ENCODE results near the gene NCS1. TPM values are rescaled to one million over a fixed set of nuclear protein-coding genes. Genes with fewer than 3 reads are reported as not detected.
A peak's percentile ranks its signal among the peaks of the same experiment; 100 is the strongest.

The NCS1 gene
- total and polyA plus RNA-seq, 9 of the 15 experiments (the other 6 are each of a cell fraction or from before 2014, with no cell fraction given): 0.28 to 27.0 (median 9.6) TPM

- TF ChIP-seq ZBTB2 (IDR thresholded peaks at IDR 0.05) (peak; percentile 86), RREB1 (CRISPR knock-in tag; IDR thresholded peaks at IDR 0.05) (peak; percentile 55; the same call in 1 of the 2 replicates), SMAD4 (CRISPR knock-in tag; conservative IDR thresholded peaks at IDR 0.05) (peak; percentile 99), NCOR1 (IDR thresholded peaks at IDR 0.05) (peak; percentile 85), TAF15 (IDR thresholded peaks at IDR 0.05; ENCODE audit: low read depth, low read length) (no peak), FUS (optimal IDR thresholded peaks at IDR 0.05; ENCODE audit: low read depth, low read length) (no peak), THRB (CRISPR knock-in tag; conservative IDR thresholded peaks at IDR 0.05) (peak; percentile 97), E2F6 (IDR thresholded peaks at IDR 0.05; ENCODE audit: borderline replicate concordance in 1 of 2, extremely low read depth in 1 of 2, insufficient read depth in 1 of 2, insufficient read length in 1 of 2, low read depth in 1 of 2, low read length in 1 of 2, poor library complexity in 1 of 2, severe bottlenecking in 1 of 2) (no peak), ZSCAN32 (CRISPR knock-in tag; IDR thresholded peaks at IDR 0.05) (peak; percentile 88), KAT2B (IDR thresholded peaks at IDR 0.05; ENCODE audit: low read depth, low read length) (no peak), CBX1 (IDR thresholded peaks at IDR 0.05; ENCODE audit: low read depth) (no peak), BHLHE40 (IDR thresholded peaks at IDR 0.05; ENCODE audit: low read length) (no peak), RBM14 (IDR thresholded peaks at IDR 0.05; ENCODE audit: borderline replicate concordance, insufficient read depth, low read depth, low read length) (no peak), NCOA4 (IDR thresholded peaks at IDR 0.05; ENCODE audit: partially characterized antibody) (no peak), ZNF316 (IDR thresholded peaks at IDR 0.05) (no peak), ZNF232 (CRISPR knock-in tag; IDR thresholded peaks at IDR 0.05) (no peak), HDGF (IDR thresholded peaks at IDR 0.05) (no peak), PTRF (tag; IDR thresholded peaks at IDR 0.05) (peak; percentile 95), MYNN (IDR thresholded peaks at IDR 0.05) (no peak), MYNN (CRISPR knock-in tag; IDR thresholded peaks at IDR 0.05) (no peak)
Measured at GRCh38 chr9:130150779-130151382, 21.3 kb upstream of the NCS1 start (continued).

All from K562 (cell line).